HepG2 (cell line): ENCODE measurements around the gene MATN1. TPM values are rescaled to one million over a fixed set of nuclear protein-coding genes. Genes with fewer than 3 reads are reported as not detected.

Experiments used
- ATAC-seq: fragments of 200-7000 bp; cut with Tn5 transposase; 3 replicates; pipeline ENCODE4 v1.9.1; 2020; ENCODE audit warnings: mild to moderate bottlenecking, moderate library complexity
- BruUV-seq: library from RNA; stranded (reverse); fragments of 400-500 nt; replicated peaks from 2 replicates; lab custom pipeline; 2021; lab: Mats Ljungman, UMichigan
- CTCF ChIA-PET: fragments of 300-600 bp; formaldehyde crosslinking; extraction: SDS; loops from one replicate; lab custom pipeline; 2021; ENCODE audit warnings: low total read pairs, inconsistent platforms, low intra/inter-chr PET ratio; lab: Yijun Ruan, JAX
- POLR2A ChIA-PET: fragments of 350-600 bp; sonication (Branson Sonifier 250); formaldehyde crosslinking; loops from one replicate; lab custom pipeline; 2020; ENCODE audit warnings: antibody characterized with exemption, inconsistent platforms; lab: Yijun Ruan, JAX
- DNase-seq: peaks from one replicate; pipeline ENCODE4 v3.0.0-alpha.2; 2015; ENCODE audit warnings: low spot score
- FAIRE-seq: peaks from 3 replicates; lab custom pipeline; 2011; peaks lifted over from hg19 to GRCh38; lab: Jason Lieb, UNC
- H2AFZ ChIP-seq: one replicate; pipeline ENCODE4 v1.6.1; 2011; ENCODE audit warnings: low read length, inconsistent platforms
- H3K27ac ChIP-seq: fragments of 300-600 bp; 3 replicates; pipeline ENCODE4 v1.8.0; 2011; ENCODE audit warnings: mixed run types, mild to moderate bottlenecking, mixed read lengths, low read length, inconsistent platforms; ENCODE audit not compliant: insufficient read depth; ENCODE audit errors: extremely low read length
- H3K27me3 ChIP-seq, 2 experiments: fragments of 200-600 bp in 1 of 2; 2 replicates in 1 of 2; 3 replicates in 1 of 2; pipeline versions ENCODE4 v1.6.0 to v1.8.0; 2011; ENCODE audit warnings: low read length in 2 of 2, mild to moderate bottlenecking in 2 of 2, moderate library complexity in 2 of 2, inconsistent platforms in 1 of 2; ENCODE audit not compliant: insufficient read depth in 2 of 2, control insufficient read depth in 1 of 2
- H3K36me3 ChIP-seq, 2 experiments: fragments of 200-600 bp in 1 of 2; replicated peaks in 1 of 2; 2 replicates in 1 of 2; 3 replicates in 1 of 2; pipeline versions ENCODE4 v1.5.1 to v1.8.0; 2011; ENCODE audit warnings: low read length in 2 of 2, inconsistent platforms in 1 of 2; ENCODE audit not compliant: insufficient read depth in 2 of 2, control insufficient read depth in 1 of 2
- H3K4me1 ChIP-seq: 2 replicates; pipeline ENCODE4 v1.5.1; 2012; ENCODE audit warnings: low read length, inconsistent platforms; ENCODE audit not compliant: insufficient read depth
- H3K4me2 ChIP-seq: 2 replicates; pipeline ENCODE4 v1.6.0; 2011; ENCODE audit warnings: low read depth, low read length, inconsistent platforms
- H3K4me3 ChIP-seq, 3 experiments: fragments of 200-600 bp in 1 of 3; sonication (generic), shearing (Covaris generic) in 1 of 3; replicated peaks in 1 of 3; 2 replicates each; pipeline ENCODE4 v1.5.1; 2011 to 2016; ENCODE audit warnings: low read length in 3 of 3, inconsistent platforms in 2 of 3, low read depth in 2 of 3, mild to moderate bottlenecking in 2 of 3, control low read depth in 1 of 3, mixed read lengths in 1 of 3; ENCODE audit not compliant: insufficient read depth in 1 of 3
- H3K79me2 ChIP-seq: one replicate; pipeline ENCODE4 v1.6.1; 2011; ENCODE audit warnings: low read length, inconsistent platforms; ENCODE audit not compliant: insufficient read depth
- H3K9ac ChIP-seq: 2 replicates; pipeline ENCODE4 v1.6.0; 2011; ENCODE audit warnings: mild to moderate bottlenecking, low read depth, low read length, inconsistent platforms; ENCODE audit not compliant: insufficient read depth
- H3K9me3 ChIP-seq: 2 replicates; pipeline ENCODE4 v1.5.1; 2012; ENCODE audit warnings: mild to moderate bottlenecking, low read length
- H4K20me1 ChIP-seq: 2 replicates; pipeline ENCODE4 v1.6.0; 2011; ENCODE audit warnings: inconsistent platforms, mild to moderate bottlenecking, low read length, moderate library complexity; ENCODE audit not compliant: insufficient read depth
- CHD4 ChIP-seq: fragments of 200-600 bp; sonication (generic); IDR thresholded peaks from 2 replicates; pipeline ENCODE4 v1.7.0; 2017; ENCODE audit warnings: mild to moderate bottlenecking, low read length, borderline replicate concordance
- HNRNPH1 ChIP-seq: fragments of 200-400 bp; formaldehyde crosslinking; optimal IDR thresholded peaks from 2 replicates; pipeline ENCODE3; 2017; ENCODE audit warnings: mild to moderate bottlenecking, low read depth, low read length
- HNRNPLL ChIP-seq: fragments of 200-400 bp; formaldehyde crosslinking; IDR thresholded peaks from 2 replicates; pipeline ENCODE4 v1.6.1; 2017; ENCODE audit warnings: mild to moderate bottlenecking, low read depth, low read length; ENCODE audit not compliant: poor library complexity, severe bottlenecking
- JUND ChIP-seq: sonication (generic); formaldehyde crosslinking; IDR thresholded peaks from 2 replicates; pipeline ENCODE4 v1.8.0; 2022; ENCODE audit warnings: mild to moderate bottlenecking, missing genetic modification reagents
- MAZ ChIP-seq, 2 experiments: sonication (generic) in 1 of 2; formaldehyde crosslinking in 1 of 2; IDR thresholded peaks; 2 replicates each; pipeline versions ENCODE4 v1.5.0 to v1.6.1; 2012 to 2020; ENCODE audit warnings: low read depth in 2 of 2, mild to moderate bottlenecking in 2 of 2, borderline replicate concordance in 1 of 2, improper control_type of control experiment in 1 of 2, low read length in 1 of 2, missing genetic modification reagents in 1 of 2, moderate library complexity in 1 of 2
- MED1 ChIP-seq: sonication (generic); formaldehyde crosslinking; IDR thresholded peaks from 2 replicates; pipeline ENCODE4 v1.4.0; 2020; ENCODE audit warnings: missing genetic modification reagents
- SP5 ChIP-seq: IDR thresholded peaks from 2 replicates; pipeline ENCODE4 v1.6.1; 2016; ENCODE audit warnings: low read depth, borderline replicate concordance
- ZBTB7A ChIP-seq: sonication (generic); formaldehyde crosslinking; IDR thresholded peaks from 2 replicates; pipeline ENCODE4 v1.8.0; 2022; ENCODE audit warnings: mild to moderate bottlenecking, missing genetic modification reagents
- ZBTB8A ChIP-seq: sonication (generic); formaldehyde crosslinking; IDR thresholded peaks from 2 replicates; pipeline ENCODE4 v1.4.0; 2020; ENCODE audit warnings: mild to moderate bottlenecking, low read depth, missing genetic modification reagents, borderline replicate concordance
- ZC3H13 ChIP-seq: sonication (generic); formaldehyde crosslinking; IDR thresholded peaks from 2 replicates; pipeline ENCODE4 v1.8.1; 2023; ENCODE audit warnings: mild to moderate bottlenecking, missing genetic modification reagents, moderate library complexity
- ZFYVE20 ChIP-seq: sonication (generic); formaldehyde crosslinking; IDR thresholded peaks from 2 replicates; pipeline ENCODE4 v1.8.0; 2023; ENCODE audit warnings: low read depth, mild to moderate bottlenecking, moderate library complexity, missing genetic modification reagents, borderline replicate concordance
- ZNF704 ChIP-seq: sonication (generic); formaldehyde crosslinking; IDR thresholded peaks from 2 replicates; pipeline ENCODE4 v1.8.1; 2023; ENCODE audit warnings: mild to moderate bottlenecking, inconsistent platforms, moderate library complexity, missing genetic modification reagents, borderline replicate concordance
- ZNF775 ChIP-seq: sonication (generic); formaldehyde crosslinking; IDR thresholded peaks from 2 replicates; pipeline ENCODE4 v1.4.0; 2020; ENCODE audit warnings: missing genetic modification reagents, mild to moderate bottlenecking, moderate library complexity, borderline replicate concordance
- ZNF792 ChIP-seq: IDR thresholded peaks from 2 replicates; pipeline ENCODE4 v1.6.1; 2016
- WGBS: methylation state at CpG from one replicate; pipeline ENCODE4 v1.1.6; 2017; ENCODE audit warnings: low lambda C conversion rate; 5-methylcytosine and 5-hydroxymethylcytosine counted together
- in situ Hi-C: cut with HindIII; loops from 2 replicates; pipeline ENCODE4 v1.10.0; 2017; ENCODE audit warnings: low pct_unique_long_range_greater_than_20kb; ENCODE audit not compliant: extremely low pct_ligation_motif_present
- intact Hi-C: fragments of 100-400 bp; cut with micrococcal nuclease; formaldehyde crosslinking; loops from one replicate; pipeline ENCODE4 v1.10.0; 2022; ENCODE audit not compliant: unreplicated experiment
- polyA plus RNA-seq, 8 experiments: library from polyadenylated mRNA; depleted of rRNA in 3 of 8; stranded (reverse) in 7 of 8; unstranded in 1 of 8; fragments of >200 nt; fragmentation: Illumina TruSeq in 4 of 8; extraction: Trizol in 4 of 8; gene quantifications; 2 replicates each; pipeline versions ENCODE4 v1.2.1 to v1.2.3, GENCODE V29; 2011 to 2016; ENCODE audit warnings: low read depth in 4 of 8, missing spikeins in 1 of 8, mixed read lengths in 1 of 8; ENCODE audit not compliant: insufficient read depth in 1 of 8
- total RNA-seq, 5 experiments: library from RNA; depleted of rRNA; stranded (reverse); fragments of >200 nt; fragmentation: Illumina TruSeq; extraction: Trizol; gene quantifications; 2 replicates each; pipeline ENCODE4 v1.2.3, GENCODE V29; 2016; ENCODE audit warnings: low read depth in 1 of 5

Gene MATN1
- total and polyA plus RNA-seq, 2 of the 13 experiments (the other 11 are each of a cell fraction or from before 2014, with no cell fraction given): 0.04 to 0.05 TPM

GRCh38 chr1:30680429-30680828 is 43.0 kb downstream of the MATN1 start:
- no peak for DNase-seq
- no TSS peak for BruUV-seq
- H3K4me3 ChIP-seq: no peak overlapping the region

DNA sequence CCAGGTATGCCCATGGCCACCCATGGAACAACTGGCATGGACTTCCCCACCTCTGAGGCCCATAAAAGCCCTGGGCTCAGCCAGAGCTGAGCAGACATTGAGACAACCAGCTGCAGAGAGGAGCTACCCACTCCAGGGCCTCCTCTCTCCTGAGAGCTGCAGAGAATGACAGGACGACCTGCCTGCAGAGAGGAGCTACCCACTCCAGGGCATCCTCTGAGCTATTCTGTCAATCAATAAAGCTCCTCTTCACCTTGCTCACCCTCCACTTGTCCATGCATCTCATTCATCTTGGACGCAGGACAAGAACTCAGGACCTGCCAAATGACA is 43.4 kb downstream of the MATN1 start:
- Histone ChIP-seq H3K4me1 (no peaks in the 10 kb centered on the region), H3K4me2 (no peak overlapping the region), H3K79me2 (no peaks in the 10 kb centered on the region), H3K4me3 (no peak overlapping the region), H2AFZ (no peak overlapping the region), H3K9me3 (no peaks in the 10 kb centered on the region), H4K20me1 (no peaks in the 10 kb centered on the region), H3K27me3 (no peaks in the 10 kb centered on the region; a peak in 1 of 5 replicates), H3K27ac (no peak overlapping the region), H3K36me3 (no peaks in the 10 kb centered on the region), H3K9ac (no peak overlapping the region)
- 36% methylated on average over 1 of the region's 2 CpGs for WGBS
- DNase-seq: no peak
- POLR2A ChIA-PET: no interaction called here
- FAIRE-seq: no peak
- intact Hi-C loops (no loop called here), in situ Hi-C loops (loop anchor here (25.0 kb wide), 1 partner anchor 1343 kb away; no protein-coding TSS in a partner anchor)
- BruUV-seq: no TSS peak
- CTCF ChIA-PET: no interaction called here
- ATAC-seq: no peak
- TF ChIP-seq ZNF775 (CRISPR knock-in tag): no peak
- TF ChIP-seq HNRNPH1: no peak
- no peak for TF ChIP-seq MED1 (CRISPR knock-in tag)

More at GRCh38 chr1:30680429-30680828, 43.0 kb downstream of the MATN1 start:
- no peak overlapping the region for H3K9ac ChIP-seq
- no peaks in the 10 kb centered on the region; a peak in 1 of 5 replicates for H3K27me3 ChIP-seq
- H2AFZ ChIP-seq: no peak overlapping the region
- no peaks in the 10 kb centered on the region for H4K20me1 ChIP-seq
- H3K4me1 ChIP-seq: peaks cover under 1% of the 10 kb centered on the region; the same call in 1 of the 2 replicates
- in situ Hi-C loops: loop anchor here (25.0 kb wide), 1 partner anchor 1343 kb away; no protein-coding TSS in a partner anchor
- POLR2A ChIA-PET: no interaction called here
- H3K36me3 ChIP-seq: no peaks in the 10 kb centered on the region
- no peaks in the 10 kb centered on the region for H3K79me2 ChIP-seq
- H3K4me2 ChIP-seq: no peak overlapping the region
- H3K9me3 ChIP-seq: no peaks in the 10 kb centered on the region
- WGBS: 0% methylated on average over 2 of the region's 7 CpGs
- CTCF ChIA-PET: no interaction called here
- ATAC-seq: no peak
- TF ChIP-seq ZFYVE20 (CRISPR knock-in tag) (no peak), MED1 (CRISPR knock-in tag) (no peak), HNRNPLL (no peak), ZNF792 (CRISPR knock-in tag) (no peak), CHD4 (no peak), JUND (no peak), SP5 (CRISPR knock-in tag) (no peak), ZBTB8A (no peak), ZC3H13 (CRISPR knock-in tag) (no peak), MAZ (IDR thresholded peaks at IDR 0.05; ENCODE audit: borderline replicate concordance, low read depth, low read length) (no peak), MAZ (CRISPR knock-in tag; IDR thresholded peaks at IDR 0.05; ENCODE audit: low read depth) (no peak), ZBTB7A (no peak), ZNF704 (CRISPR knock-in tag) (no peak)
- intact Hi-C loops: no loop called here
- no peak overlapping the region for H3K27ac ChIP-seq
- FAIRE-seq: no peak
